Naive thymus-derived CD4-positive, alpha-beta T cell (primary cell): ENCODE measurements around the gene TIMM21. TPM values are rescaled to one million over a fixed set of nuclear protein-coding genes. Genes with fewer than 3 reads are reported as not detected.
A peak's percentile ranks its signal among the peaks of the same experiment; 100 is the strongest.

ENCODE experiments used
- ATAC-seq: fragments of 150-1000 bp; cut with Tn5 transposase; 2 replicates; pipeline ENCODE4 v1.10.0; 2021; ENCODE audit warnings: mild to moderate bottlenecking, moderate library complexity
- CTCF ChIA-PET: fragments of 350-600 bp; sonication (Branson Sonifier 250); formaldehyde crosslinking; loops from one replicate; lab custom pipeline; 2021; ENCODE audit warnings: antibody characterized with exemption; lab: Charles Lee
- POLR2A ChIA-PET: fragments of 350-600 bp; sonication (Branson Sonifier 250); formaldehyde crosslinking; loops from one replicate; lab custom pipeline; 2021; ENCODE audit warnings: antibody characterized with exemption, inconsistent platforms; lab: Charles Lee
- DNase-seq, 9 donors: peaks; one replicate each; pipeline versions ENCODE4 v3.0.0 to v3.0.0-alpha.2; 2020 to 2022; ENCODE audit warnings: mixed read lengths in 1 of 9
- H3K27ac ChIP-seq: one replicate; pipeline ENCODE4 v1.7.0; 2013; ENCODE audit warnings: mild to moderate bottlenecking, low read depth, low read length, moderate library complexity
- H3K27me3 ChIP-seq, 2 donors: one replicate each; pipeline ENCODE4 v1.7.0; 2013; ENCODE audit warnings: low read length in 2 of 2, mild to moderate bottlenecking in 2 of 2, moderate library complexity in 2 of 2; ENCODE audit not compliant: control insufficient read depth in 2 of 2, insufficient read depth in 2 of 2
- H3K36me3 ChIP-seq, 3 experiments: 1 replicate in 2 of 3; 2 replicates in 1 of 3; pipeline ENCODE4 v1.7.0; 2013; ENCODE audit warnings: low read length in 3 of 3, mild to moderate bottlenecking in 3 of 3, moderate library complexity in 1 of 3; ENCODE audit not compliant: insufficient read depth in 3 of 3, control insufficient read depth in 2 of 3
- H3K4me1 ChIP-seq, 2 donors: one replicate each; pipeline ENCODE4 v1.7.0; 2013; ENCODE audit warnings: low read length in 2 of 2, mild to moderate bottlenecking in 2 of 2, moderate library complexity in 1 of 2; ENCODE audit not compliant: control insufficient read depth in 2 of 2, insufficient read depth in 2 of 2
- H3K4me3 ChIP-seq: 2 replicates; pipeline ENCODE4 v1.7.0; 2013; ENCODE audit warnings: mild to moderate bottlenecking, low read length
- H3K9me3 ChIP-seq, 3 experiments: 1 replicate in 2 of 3; 2 replicates in 1 of 3; pipeline ENCODE4 v1.7.0; 2013; ENCODE audit warnings: low read length in 3 of 3; ENCODE audit not compliant: control insufficient read depth in 2 of 3
- H3K27ac Mint-ChIP-seq, 9 donors: one replicate each; pipeline ENCODE4 v1.8.0; 2020 to 2022; ENCODE audit warnings: mixed read lengths in 9 of 9, mild to moderate bottlenecking in 8 of 9, moderate library complexity in 5 of 9, inconsistent platforms in 2 of 9
- H3K27me3 Mint-ChIP-seq, 5 donors: one replicate each; pipeline ENCODE4 v1.8.0; 2021 to 2022; ENCODE audit warnings: mixed read lengths in 5 of 5, mild to moderate bottlenecking in 1 of 5
- H3K36me3 Mint-ChIP-seq, 5 donors: one replicate each; pipeline ENCODE4 v1.8.0; 2020 to 2022; ENCODE audit warnings: mixed read lengths in 5 of 5, mild to moderate bottlenecking in 3 of 5, inconsistent platforms in 1 of 5
- H3K4me1 Mint-ChIP-seq, 7 donors: one replicate each; pipeline ENCODE4 v1.8.0; 2020 to 2022; ENCODE audit warnings: mixed read lengths in 7 of 7, mild to moderate bottlenecking in 3 of 7, inconsistent platforms in 1 of 7
- H3K4me3 Mint-ChIP-seq, 10 donors: one replicate each; pipeline ENCODE4 v1.8.0; 2020 to 2022; ENCODE audit warnings: mild to moderate bottlenecking in 10 of 10, mixed read lengths in 10 of 10, moderate library complexity in 6 of 10, inconsistent platforms in 2 of 10
- H3K9me3 Mint-ChIP-seq, 11 donors: one replicate each; pipeline ENCODE4 v1.8.0; 2020 to 2022; ENCODE audit warnings: mixed read lengths in 11 of 11, mild to moderate bottlenecking in 4 of 11, inconsistent platforms in 1 of 11, moderate library complexity in 1 of 11
- intact Hi-C, 2 donors: fragments of 100-400 bp; cut with micrococcal nuclease; formaldehyde crosslinking; loops; one replicate each; pipeline ENCODE4 v1.15.1; 2023
- polyA plus RNA-seq, 2 donors: library from polyadenylated mRNA; unstranded; fragments of 300-500 nt; fragmentation: Illumina TruSeq; gene quantifications; one replicate each; pipeline ENCODE4 v1.2.3, GENCODE V29; 2021
- total RNA-seq, 6 experiments: library from RNA in 5 of 6; stranded (reverse) in 5 of 6; gene quantifications; 1 replicate in 5 of 6; 2 replicates in 1 of 6; pipeline ENCODE4 v1.2.3 and lab custom pipeline; 2021 to 2026

Gene TIMM21
- total and polyA plus RNA-seq, 7 experiments from 2014 or later = 9.7 to 30.2 (median 25.8) TPM

DNA sequence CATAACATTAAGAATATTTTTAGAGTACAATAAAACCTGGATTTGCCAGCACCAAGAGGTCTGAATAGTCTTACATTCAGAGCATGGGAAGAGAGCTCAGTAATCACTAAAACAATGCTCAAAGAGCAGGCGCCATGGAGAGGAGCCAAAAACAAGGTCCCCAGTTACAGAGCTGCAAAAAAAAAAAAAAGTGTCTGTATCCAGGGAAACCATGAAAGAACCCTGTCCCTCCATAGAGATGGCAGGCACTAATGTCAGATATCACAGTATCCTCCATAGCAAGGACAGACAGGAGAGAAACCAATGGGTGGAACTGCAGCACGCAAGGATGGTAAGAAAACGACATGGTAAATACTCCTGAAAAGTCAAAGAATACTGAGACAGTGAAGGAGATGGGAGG lies 20.2 kb upstream of the TIMM21 start:
- Mint-ChIP-seq H3K9me3 (no peaks in the 10 kb centered on the region), H3K4me1 (no peaks in the 10 kb centered on the region), H3K27ac (no peak overlapping the region), H3K4me3 (no peak overlapping the region), H3K36me3 (no peaks in the 10 kb centered on the region), H3K27me3 (peaks cover 0 to 4% (median 0%) of the 10 kb centered on the region in 5 donors)
- DNase-seq = no peak
- ChIA-PET CTCF (no interaction called here), POLR2A (no interaction called here)
- H3K9me3 ChIP-seq = no peaks in the 10 kb centered on the region
- no peak for ATAC-seq
- no peaks in the 10 kb centered on the region for H3K36me3 ChIP-seq
- no peak overlapping the region for H3K4me3 ChIP-seq
- H3K4me1 ChIP-seq = no peaks in the 10 kb centered on the region
- no peaks in the 10 kb centered on the region for H3K27me3 ChIP-seq
- intact Hi-C loops = no loop called here
- H3K27ac ChIP-seq = no peak overlapping the region

- Mint-ChIP-seq H3K27me3 (peaks cover 0 to 2% (median 0%) of the 10 kb centered on the region in 5 donors), H3K27ac (no peak overlapping the region), H3K9me3 (no peaks in the 10 kb centered on the region), H3K4me3 (no peak overlapping the region), H3K4me1 (no peaks in the 10 kb centered on the region), H3K36me3 (peaks cover 0 to 10% (median 0%) of the 10 kb centered on the region in 5 donors)
- no peak for ATAC-seq
- intact Hi-C loops = no loop called here
- Histone ChIP-seq H3K27ac (no peak overlapping the region), H3K4me1 (no peaks in the 10 kb centered on the region), H3K36me3 (no peaks in the 10 kb centered on the region), H3K9me3 (no peaks in the 10 kb centered on the region), H3K27me3 (no peaks in the 10 kb centered on the region), H3K4me3 (no peak overlapping the region)
- no peak for DNase-seq
- CTCF ChIA-PET = no interaction called here
- POLR2A ChIA-PET = no interaction called here
Measured at GRCh38 chr18:74131124-74131523, 17.2 kb upstream of the TIMM21 start.

- CTCF ChIA-PET = no interaction called here
- Mint-ChIP-seq H3K36me3 (peaks cover 0 to 10% (median 0%) of the 10 kb centered on the region in 5 donors), H3K27ac (no peak overlapping the region), H3K4me3 (no peak overlapping the region), H3K4me1 (no peaks in the 10 kb centered on the region), H3K9me3 (no peaks in the 10 kb centered on the region), H3K27me3 (peaks cover 0 to 2% (median 0%) of the 10 kb centered on the region in 5 donors)
- H3K4me1 ChIP-seq = no peaks in the 10 kb centered on the region
- ATAC-seq (no peak), DNase-seq (no peak)
- H3K27me3 ChIP-seq = no peaks in the 10 kb centered on the region
- H3K36me3 ChIP-seq = no peaks in the 10 kb centered on the region
- H3K27ac ChIP-seq = no peak overlapping the region
- intact Hi-C loops = no loop called here
- H3K9me3 ChIP-seq = no peaks in the 10 kb centered on the region
- POLR2A ChIA-PET = no interaction called here
- H3K4me3 ChIP-seq = no peak overlapping the region
Measured at GRCh38 chr18:74132201-74132600, 16.1 kb upstream of the TIMM21 start.

DNA sequence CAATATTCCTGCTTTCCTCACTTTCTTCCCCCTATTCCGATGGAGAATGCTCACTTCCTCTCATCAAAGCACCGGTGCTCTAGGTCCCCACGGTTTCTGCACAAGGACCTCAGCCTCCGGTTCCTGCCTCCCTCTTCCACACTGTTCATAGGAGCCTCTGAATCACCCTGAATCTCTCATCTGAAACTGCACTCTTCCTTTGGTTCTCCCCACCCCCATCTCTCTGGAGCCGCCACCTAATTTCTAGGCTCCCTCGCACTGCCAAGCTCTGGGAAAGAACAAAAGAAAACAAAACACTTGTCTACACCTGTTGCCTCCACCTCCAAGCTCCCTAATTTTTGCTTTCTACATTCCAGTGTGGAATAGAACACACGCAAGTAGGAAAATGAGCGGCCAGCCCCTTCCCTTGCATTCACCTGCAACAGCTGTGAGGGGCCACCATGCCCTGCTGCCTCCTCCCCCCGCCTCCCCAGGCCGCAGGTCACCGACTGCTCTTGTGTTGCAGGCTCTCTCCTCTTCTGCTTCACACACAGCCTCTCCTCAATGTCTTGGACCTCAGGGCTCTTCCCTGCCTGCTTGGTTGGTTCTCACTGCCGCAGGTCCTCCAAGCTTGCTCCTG lies 10.3 kb upstream of the TIMM21 start:
- H3K27me3 ChIP-seq = no peaks in the 10 kb centered on the region
- POLR2A ChIA-PET = no interaction called here
- Mint-ChIP-seq H3K27ac (no peak overlapping the region), H3K4me3 (no peak overlapping the region), H3K4me1 (peaks cover 0 to 20% (median 0%) of the 10 kb centered on the region in 7 donors), H3K27me3 (peaks cover 0 to 13% (median 6%) of the 10 kb centered on the region in 5 donors), H3K36me3 (peaks cover 0 to 10% (median 0%) of the 10 kb centered on the region in 5 donors), H3K9me3 (no peaks in the 10 kb centered on the region)
- intact Hi-C loops = no loop called here
- H3K36me3 ChIP-seq = no peaks in the 10 kb centered on the region
- no peak overlapping the region for H3K27ac ChIP-seq
- DNase-seq (no peak), ATAC-seq (no peak)
- no peaks in the 10 kb centered on the region for H3K4me1 ChIP-seq
- no peak overlapping the region for H3K4me3 ChIP-seq
- H3K9me3 ChIP-seq = no peaks in the 10 kb centered on the region
- CTCF ChIA-PET = no interaction called here

DNA sequence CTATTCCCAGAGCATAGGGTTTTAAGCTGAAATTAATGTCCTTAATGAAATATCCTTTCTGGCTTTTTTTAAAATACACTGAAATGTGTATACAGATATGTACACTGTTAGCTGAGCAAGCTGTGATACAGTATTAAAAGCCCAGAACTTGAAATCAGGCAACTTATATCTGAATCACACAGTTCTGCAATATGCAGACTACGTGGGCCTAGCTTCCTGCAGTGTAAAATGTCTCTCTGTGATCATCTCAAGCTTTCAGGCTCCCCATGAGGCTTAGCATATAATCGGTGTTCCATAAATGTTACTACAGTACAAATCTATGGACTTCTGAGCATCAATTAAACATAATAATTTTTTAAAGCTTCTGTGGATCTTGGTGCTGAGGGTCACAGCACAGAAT lies 8.9 kb upstream of the TIMM21 start:
- no peaks in the 10 kb centered on the region for H3K9me3 ChIP-seq
- no peaks in the 10 kb centered on the region for H3K27me3 ChIP-seq
- no peaks in the 10 kb centered on the region for H3K4me1 ChIP-seq
- H3K9me3 Mint-ChIP-seq = no peaks in the 10 kb centered on the region
- no peaks in the 10 kb centered on the region for H3K36me3 ChIP-seq
- intact Hi-C loops = no loop called here
- no peak overlapping the region for H3K27ac Mint-ChIP-seq
- peaks cover 2 to 15% (median 6%) of the 10 kb centered on the region in 5 donors for H3K27me3 Mint-ChIP-seq
- POLR2A ChIA-PET = no interaction called here
- no peak overlapping the region for H3K27ac ChIP-seq
- peaks cover 0 to 4% (median 0%) of the 10 kb centered on the region in 5 donors for H3K36me3 Mint-ChIP-seq
- no peak overlapping the region for H3K4me3 Mint-ChIP-seq
- ATAC-seq (no peak), DNase-seq (no peak)
- H3K4me3 ChIP-seq = no peak overlapping the region
- CTCF ChIA-PET = interaction anchor here (0.5 to 1.2 kb wide), 2 partner anchors 202 to 354 kb away, joined by 3 to 6 read pairs; no protein-coding TSS in a partner anchor
- H3K4me1 Mint-ChIP-seq = peaks cover 0 to 20% (median 0%) of the 10 kb centered on the region in 7 donors

DNA sequence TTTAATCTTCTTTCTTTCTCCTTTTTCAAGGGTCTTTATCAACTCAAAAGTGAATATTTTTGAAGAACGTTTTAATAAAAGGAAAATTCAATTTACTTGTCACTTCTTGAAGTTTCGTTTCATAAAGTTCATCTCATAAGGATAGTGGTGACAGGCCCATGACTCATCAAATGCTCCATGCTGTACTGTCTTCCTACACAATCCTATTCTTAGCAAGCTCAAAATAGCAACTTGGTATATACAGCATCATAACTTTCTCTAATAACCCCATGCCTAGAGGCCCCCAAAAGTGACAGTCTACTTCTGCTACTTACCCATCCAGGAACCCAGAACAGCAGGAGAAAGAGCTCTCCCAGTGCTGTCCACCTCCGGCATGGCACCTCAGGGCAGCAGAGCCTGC lies 8.4 kb upstream of the TIMM21 start:
- H3K4me1 Mint-ChIP-seq = peaks cover 0 to 20% (median 0%) of the 10 kb centered on the region in 7 donors
- H3K9me3 ChIP-seq = no peaks in the 10 kb centered on the region
- no peak overlapping the region for H3K4me3 ChIP-seq
- H3K4me1 ChIP-seq = no peaks in the 10 kb centered on the region
- peaks cover 0 to 4% (median 0%) of the 10 kb centered on the region in 5 donors for H3K36me3 Mint-ChIP-seq
- H3K9me3 Mint-ChIP-seq = no peaks in the 10 kb centered on the region
- intact Hi-C loops = no loop called here
- DNase-seq = no peak
- ATAC-seq = no peak
- H3K27ac ChIP-seq = no peak overlapping the region
- no peaks in the 10 kb centered on the region for H3K27me3 ChIP-seq
- peak overlapping the region in 1 of 10 donors; percentile 27 for H3K4me3 Mint-ChIP-seq
- H3K27ac Mint-ChIP-seq = peak overlapping the region in 1 of 9 donors; percentile 64
- H3K27me3 Mint-ChIP-seq = peaks cover 2 to 15% (median 6%) of the 10 kb centered on the region in 5 donors
- CTCF ChIA-PET = interaction anchor here (0.5 to 1.2 kb wide), 2 partner anchors 202 to 354 kb away, joined by 3 to 6 read pairs; no protein-coding TSS in a partner anchor
- POLR2A ChIA-PET = interaction anchor here (0.7 kb wide), 1 partner anchor 239 kb away, joined by 3 read pairs; no protein-coding TSS in a partner anchor
- no peaks in the 10 kb centered on the region for H3K36me3 ChIP-seq

DNA sequence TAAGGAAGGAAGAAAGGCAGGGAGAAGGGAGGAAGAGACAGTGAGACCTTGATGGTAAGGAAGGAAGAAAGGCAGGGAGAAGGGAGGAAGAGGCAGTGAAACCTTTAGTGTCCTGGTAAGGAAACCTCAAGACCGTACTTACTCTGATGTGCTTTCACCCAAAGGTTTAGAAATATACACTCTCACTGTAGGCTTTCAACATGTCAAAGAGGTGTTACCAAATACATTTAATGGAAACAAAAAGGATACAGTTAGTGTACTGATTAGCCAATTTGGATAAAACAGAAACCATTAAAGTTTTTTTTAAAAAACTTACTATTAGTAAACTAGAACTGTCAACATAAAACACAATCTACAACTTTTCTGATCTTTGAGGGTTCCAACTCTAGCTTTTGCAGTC lies 7.7 kb upstream of the TIMM21 start:
- Mint-ChIP-seq H3K27me3 (peaks cover 2 to 15% (median 6%) of the 10 kb centered on the region in 5 donors), H3K9me3 (no peaks in the 10 kb centered on the region), H3K27ac (no peak overlapping the region), H3K4me1 (peaks cover 0 to 20% (median 0%) of the 10 kb centered on the region in 7 donors), H3K4me3 (no peak overlapping the region), H3K36me3 (peaks cover 0 to 4% (median 0%) of the 10 kb centered on the region in 5 donors)
- POLR2A ChIA-PET = no interaction called here
- DNase-seq (no peak), ATAC-seq (no peak)
- no peak overlapping the region for H3K4me3 ChIP-seq
- CTCF ChIA-PET = no interaction called here
- no peaks in the 10 kb centered on the region for H3K9me3 ChIP-seq
- intact Hi-C loops = no loop called here
- H3K27me3 ChIP-seq = no peaks in the 10 kb centered on the region
- H3K36me3 ChIP-seq = no peaks in the 10 kb centered on the region
- no peak overlapping the region for H3K27ac ChIP-seq
- no peaks in the 10 kb centered on the region for H3K4me1 ChIP-seq
